Mucosa of stomach (tissue), 1 donor: ENCODE measurements around the gene PLET1.

ENCODE experiments used
- H3K27me3 ChIP-seq: one replicate; pipeline ENCODE4 v1.7.0; 2013; ENCODE audit warnings: mild to moderate bottlenecking, low read length; ENCODE audit not compliant: control insufficient read depth, insufficient read depth
- H3K36me3 ChIP-seq: one replicate; pipeline ENCODE4 v1.7.0; 2013; ENCODE audit warnings: low read length; ENCODE audit not compliant: control insufficient read depth, insufficient read depth
- H3K4me1 ChIP-seq: one replicate; pipeline ENCODE4 v1.7.0; 2013; ENCODE audit warnings: mild to moderate bottlenecking, low read length; ENCODE audit not compliant: control insufficient read depth, insufficient read depth
- H3K4me3 ChIP-seq: one replicate; pipeline ENCODE4 v1.7.0; 2013; ENCODE audit warnings: low read length
- H3K9ac ChIP-seq: one replicate; pipeline ENCODE4 v1.7.0; 2013; ENCODE audit warnings: mild to moderate bottlenecking, low read length, moderate library complexity
- H3K9me3 ChIP-seq: one replicate; pipeline ENCODE4 v1.7.0; 2013; ENCODE audit warnings: mild to moderate bottlenecking, low read length, moderate library complexity; ENCODE audit not compliant: control insufficient read depth
- donor health status: Pancreatic carcinoma.

PLET1 gene

GRCh38 chr11:112229746-112230433, 30.8 kb downstream of the PLET1 start:
- no peak overlapping the region for H3K9ac ChIP-seq
- H3K36me3 ChIP-seq: no peaks in the 10 kb centered on the region
- H3K9me3 ChIP-seq: no peaks in the 10 kb centered on the region
- H3K27me3 ChIP-seq: no peaks in the 10 kb centered on the region
- peaks cover 8% of the 10 kb centered on the region for H3K4me1 ChIP-seq
- no peak overlapping the region for H3K4me3 ChIP-seq

DNA sequence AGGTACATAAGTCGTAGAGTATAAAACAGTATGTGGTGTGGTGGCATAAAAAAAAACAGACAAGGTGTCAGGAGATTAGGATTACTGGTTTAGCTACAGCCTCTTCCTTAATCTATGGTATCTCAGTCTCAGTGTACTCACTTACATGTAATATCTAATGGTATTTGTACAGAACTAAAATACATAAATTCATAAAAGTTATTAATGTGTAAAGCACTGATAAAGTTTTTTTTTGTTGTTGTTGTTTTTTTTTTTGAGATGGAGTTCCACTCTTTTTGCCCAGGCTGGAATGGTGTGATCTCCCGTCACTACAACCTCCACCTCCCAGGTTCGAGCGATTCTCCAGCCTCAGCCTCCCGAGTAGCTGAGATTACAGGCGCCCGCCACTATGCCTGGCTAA, 31.5 kb downstream of the PLET1 start:
- Histone ChIP-seq H3K9me3 (no peaks in the 10 kb centered on the region), H3K4me1 (peaks cover 8% of the 10 kb centered on the region), H3K9ac (no peak overlapping the region), H3K27me3 (no peaks in the 10 kb centered on the region), H3K4me3 (no peak overlapping the region), H3K36me3 (no peaks in the 10 kb centered on the region)

DNA sequence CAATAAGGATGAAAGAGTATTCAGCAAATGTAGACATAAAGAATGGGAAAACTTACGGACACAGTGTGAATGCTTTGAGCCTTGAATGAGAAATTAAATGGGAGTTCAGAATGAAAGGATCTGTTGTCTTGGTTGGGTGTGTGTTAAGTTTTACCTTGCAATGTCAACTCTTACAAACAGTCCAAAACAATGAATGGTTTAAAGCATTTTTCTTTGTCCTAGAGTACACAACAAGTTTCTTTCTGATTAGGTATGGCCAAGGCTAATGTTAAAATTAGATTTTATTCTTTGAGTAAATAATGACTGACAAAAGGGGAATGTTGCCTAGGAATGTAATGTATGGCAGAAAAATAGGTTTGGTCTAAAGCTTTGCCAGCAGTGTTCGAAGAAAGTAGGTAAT, 32.0 kb downstream of the PLET1 start:
- Histone ChIP-seq H3K4me3 (no peak overlapping the region), H3K9me3 (no peaks in the 10 kb centered on the region), H3K9ac (no peak overlapping the region)

GRCh38 chr11:112227471-112227870, 33.2 kb downstream of the PLET1 start:
- no peaks in the 10 kb centered on the region for H3K27me3 ChIP-seq
- H3K4me1 ChIP-seq: peaks cover 8% of the 10 kb centered on the region
- H3K9me3 ChIP-seq: no peaks in the 10 kb centered on the region
- no peaks in the 10 kb centered on the region for H3K36me3 ChIP-seq
- H3K9ac ChIP-seq: peak overlapping the region; percentile 95
- no peak overlapping the region for H3K4me3 ChIP-seq

More for the DNA sequence above, 32.0 kb downstream of the PLET1 start:
- Histone ChIP-seq H3K27me3 (no peaks in the 10 kb centered on the region), H3K36me3 (no peaks in the 10 kb centered on the region), H3K4me1 (peaks cover 8% of the 10 kb centered on the region)

DNA sequence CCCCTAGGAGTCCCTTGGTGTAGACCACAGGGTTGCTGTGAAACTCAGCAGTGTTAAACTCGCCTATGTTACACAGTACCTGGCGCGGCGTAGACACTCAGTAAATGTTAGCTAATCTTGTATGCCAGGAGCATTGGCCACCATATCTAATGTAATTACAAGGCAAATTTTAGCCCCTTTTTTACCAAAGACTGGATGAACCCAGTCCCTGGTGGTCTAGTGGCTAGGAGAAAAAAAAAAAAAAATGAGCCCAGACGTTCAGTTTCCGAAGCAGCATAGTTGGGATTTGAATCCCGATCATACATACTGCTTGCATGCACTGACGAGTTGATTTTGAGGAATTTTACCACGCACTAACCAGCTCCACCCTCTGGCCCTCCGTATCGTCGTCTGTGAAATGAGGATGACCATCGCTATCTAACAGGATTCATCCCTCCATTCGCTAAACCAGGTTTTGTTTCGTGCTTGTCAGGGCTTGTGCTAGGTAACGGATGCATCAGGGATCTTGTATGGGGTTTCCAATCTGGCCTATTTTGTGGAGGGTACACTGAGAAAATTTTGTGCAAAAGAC, 33.7 kb downstream of the PLET1 start:
- Histone ChIP-seq H3K4me1 (peaks cover 8% of the 10 kb centered on the region), H3K36me3 (no peaks in the 10 kb centered on the region), H3K27me3 (no peaks in the 10 kb centered on the region), H3K4me3 (peak overlapping the region; percentile 99), H3K9me3 (no peaks in the 10 kb centered on the region), H3K9ac (peak overlapping the region; percentile 95)

GRCh38 chr11:112226062-112226830, 34.4 kb downstream of the PLET1 start, which contains the start of gene PTS:
Gene PTS (plus strand): TSS chr11:112226428. CDS start chr11:112226444, 16 bp downstream.
- Histone ChIP-seq H3K9me3 (no peaks in the 10 kb centered on the region), H3K4me3 (peak within 1 kb of the TSS; percentile 99), H3K36me3 (no peaks in the 10 kb centered on the region), H3K27me3 (no peaks in the 10 kb centered on the region), H3K4me1 (peaks cover 8% of the 10 kb centered on the region), H3K9ac (peak within 1 kb of the TSS; percentile 95)

DNA sequence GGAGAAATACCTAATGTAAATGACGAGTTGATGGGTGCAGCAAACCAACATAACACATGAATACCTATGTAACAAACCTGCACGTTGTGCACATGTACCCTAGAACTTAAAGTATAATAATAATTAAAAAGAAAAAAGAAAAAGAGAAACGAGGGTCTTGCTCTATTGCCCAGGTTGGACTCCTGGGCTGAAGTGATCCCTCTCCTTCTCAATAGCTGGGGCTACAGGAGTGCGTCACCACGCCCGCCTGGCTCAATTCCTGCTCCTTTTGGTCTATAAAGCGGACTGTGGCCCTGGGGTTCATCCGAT, 35.0 kb downstream of the PLET1 start:
- Histone ChIP-seq H3K9ac (peak overlapping the region; percentile 95), H3K4me3 (peak overlapping the region; percentile 99), H3K27me3 (no peaks in the 10 kb centered on the region), H3K4me1 (peaks cover 8% of the 10 kb centered on the region), H3K36me3 (no peaks in the 10 kb centered on the region), H3K9me3 (no peaks in the 10 kb centered on the region)

DNA sequence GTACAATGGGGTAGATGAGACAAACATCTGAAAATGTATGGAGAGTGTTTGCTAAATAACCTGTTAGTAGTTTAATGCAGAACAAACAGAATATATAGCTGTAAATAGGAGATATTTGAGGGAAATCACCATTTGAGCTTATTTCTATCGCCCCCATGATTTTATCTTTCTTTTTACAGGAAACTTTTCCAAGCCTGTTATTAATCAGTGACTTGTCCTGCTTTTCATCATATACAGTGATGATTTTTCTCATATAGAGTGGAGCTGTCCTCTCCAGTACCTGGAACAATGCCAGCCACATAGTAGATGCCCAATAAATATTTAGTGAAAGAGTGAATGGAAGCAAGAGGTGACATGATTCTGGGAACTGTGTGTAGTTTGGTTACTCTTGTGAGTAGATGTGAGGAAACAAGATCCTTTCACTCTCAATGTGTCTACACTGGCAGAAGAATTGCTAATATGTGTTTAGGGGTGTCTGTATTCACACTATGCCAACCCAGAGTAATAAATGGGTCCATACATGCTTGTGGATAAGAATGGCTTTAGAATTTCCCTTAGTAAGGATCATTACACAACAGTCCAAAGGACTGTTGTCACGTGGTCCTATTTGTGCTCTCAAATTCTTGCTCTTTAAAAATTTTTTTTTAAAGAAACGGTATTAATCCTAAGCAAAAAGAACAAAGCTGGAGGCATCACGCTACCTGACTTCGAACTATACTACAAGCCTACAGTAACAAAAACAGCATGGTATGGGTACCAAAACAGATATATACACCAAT, 36.7 kb downstream of the PLET1 start:
- Histone ChIP-seq H3K4me3 (no peak overlapping the region), H3K4me1 (peaks cover 11% of the 10 kb centered on the region), H3K9ac (no peak overlapping the region), H3K36me3 (no peaks in the 10 kb centered on the region), H3K9me3 (no peaks in the 10 kb centered on the region), H3K27me3 (no peaks in the 10 kb centered on the region)

- Histone ChIP-seq H3K36me3 (no peaks in the 10 kb centered on the region), H3K4me3 (no peak overlapping the region), H3K9me3 (no peaks in the 10 kb centered on the region), H3K4me1 (peaks cover 11% of the 10 kb centered on the region), H3K9ac (no peak overlapping the region), H3K27me3 (no peaks in the 10 kb centered on the region)
These were observed 37.5 kb downstream of the PLET1 start for GRCh38 chr11:112223121-112223520.

DNA sequence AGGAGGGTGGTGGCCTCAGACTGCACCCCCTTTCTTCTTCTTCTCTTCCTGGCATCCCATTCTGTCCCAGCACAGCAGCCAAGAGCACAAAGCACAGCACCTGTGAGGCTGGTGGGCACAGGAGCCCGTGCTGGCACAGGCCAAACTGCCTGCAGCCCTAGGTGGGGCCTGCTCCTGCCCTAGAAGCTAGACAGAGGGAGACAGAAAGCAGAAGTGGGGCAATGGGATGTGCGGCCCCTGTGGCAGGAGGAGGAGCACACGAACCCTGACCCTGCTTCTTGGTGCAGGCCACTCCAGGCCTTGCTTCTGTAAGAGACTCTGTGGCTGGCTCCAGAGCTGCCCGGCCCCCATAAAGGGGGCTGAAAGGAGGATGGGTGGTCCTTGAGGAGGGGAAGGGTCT, 38.4 kb downstream of the PLET1 start:
- no peaks in the 10 kb centered on the region for H3K36me3 ChIP-seq
- peaks cover 7% of the 10 kb centered on the region for H3K4me1 ChIP-seq
- no peak overlapping the region for H3K4me3 ChIP-seq
- no peaks in the 10 kb centered on the region for H3K27me3 ChIP-seq
- no peak overlapping the region for H3K9ac ChIP-seq
- no peaks in the 10 kb centered on the region for H3K9me3 ChIP-seq

DNA sequence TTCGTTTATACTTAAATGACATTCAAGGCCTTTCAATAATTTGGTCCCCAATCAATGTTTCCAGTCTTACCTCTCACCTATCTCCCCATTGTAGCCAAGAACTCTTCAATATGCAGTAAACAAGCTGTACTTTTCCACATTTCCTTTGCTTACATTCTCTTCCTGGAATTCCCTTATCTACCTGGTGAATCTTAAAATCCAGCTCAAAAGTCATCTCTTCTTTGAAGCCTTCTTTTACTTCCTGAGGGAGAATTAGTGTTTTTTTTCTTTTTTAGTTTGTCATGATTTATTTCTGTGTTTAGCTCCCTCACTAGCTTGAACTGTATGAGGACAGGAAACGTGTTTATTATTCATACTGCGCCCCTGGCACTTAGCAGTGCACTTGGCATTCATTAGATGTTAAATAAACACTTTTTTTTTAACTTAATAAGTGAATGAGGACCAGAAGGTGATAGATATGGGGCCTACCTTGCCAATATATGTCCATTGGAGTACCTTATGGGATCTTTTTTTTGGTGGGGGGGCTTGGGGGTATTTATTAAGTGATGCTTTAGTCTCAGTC, 39.3 kb downstream of the PLET1 start:
- Histone ChIP-seq H3K4me3 (no peak overlapping the region), H3K9ac (no peak overlapping the region), H3K4me1 (peaks cover 3% of the 10 kb centered on the region)

More for the DNA sequence above, 39.3 kb downstream of the PLET1 start:
- no peaks in the 10 kb centered on the region for H3K9me3 ChIP-seq
- H3K27me3 ChIP-seq: no peaks in the 10 kb centered on the region
- no peaks in the 10 kb centered on the region for H3K36me3 ChIP-seq
